Endodermal cell (in vitro differentiated cells): ENCODE results near the gene TNRC6B. TPM values are rescaled to one million over a fixed set of nuclear protein-coding genes. Genes with fewer than 3 reads are reported as not detected.

Experiments used
- DNase-seq: peaks from one replicate; pipeline ENCODE4 v3.0.0-alpha.2; 2017
- H3K27ac ChIP-seq: 2 replicates; pipeline ENCODE4 v1.5.1; 2013; ENCODE audit warnings: mild to moderate bottlenecking, low read depth, low read length, moderate library complexity
- H3K27me3 ChIP-seq: 2 replicates; pipeline ENCODE4 v1.6.1; 2013; ENCODE audit warnings: mild to moderate bottlenecking, low read length, moderate library complexity; ENCODE audit not compliant: insufficient read depth, control insufficient read depth, poor library complexity, severe bottlenecking
- H3K36me3 ChIP-seq: 2 replicates; pipeline ENCODE4 v1.7.0; 2013; ENCODE audit warnings: mild to moderate bottlenecking, low read length, moderate library complexity; ENCODE audit not compliant: control insufficient read depth, insufficient read depth
- H3K4me1 ChIP-seq: one replicate; pipeline ENCODE4 v1.7.0; 2013; ENCODE audit warnings: low read length; ENCODE audit not compliant: control insufficient read depth, insufficient read depth
- H3K4me3 ChIP-seq: 2 replicates; pipeline ENCODE4 v1.5.1; 2013; ENCODE audit warnings: mild to moderate bottlenecking, low read length, moderate library complexity
- H3K9ac ChIP-seq: 2 replicates; pipeline ENCODE4 v1.6.1; 2013; ENCODE audit warnings: mild to moderate bottlenecking, low read length, moderate library complexity; ENCODE audit not compliant: poor library complexity, severe bottlenecking; ENCODE audit errors: extremely low read depth
- H3K9me3 ChIP-seq: 2 replicates; pipeline ENCODE4 v1.6.1; 2013; ENCODE audit warnings: mild to moderate bottlenecking, low read length, moderate library complexity; ENCODE audit not compliant: control insufficient read depth
- H3K27ac Mint-ChIP-seq: 2 replicates; pipeline ENCODE4 v1.8.0; 2020; ENCODE audit warnings: mixed read lengths
- H3K27me3 Mint-ChIP-seq: 2 replicates; pipeline ENCODE4 v1.8.0; 2021; ENCODE audit warnings: mild to moderate bottlenecking, mixed read lengths; ENCODE audit not compliant: insufficient read depth
- H3K36me3 Mint-ChIP-seq: 2 replicates; pipeline ENCODE4 v1.8.0; 2020; ENCODE audit warnings: low read depth, mixed read lengths
- H3K4me1 Mint-ChIP-seq: 2 replicates; pipeline ENCODE4 v1.8.0; 2020; ENCODE audit warnings: mixed read lengths
- H3K4me3 Mint-ChIP-seq: 2 replicates; pipeline ENCODE4 v1.8.0; 2020; ENCODE audit warnings: mild to moderate bottlenecking, moderate library complexity, mixed read lengths
- H3K9me3 Mint-ChIP-seq: 2 replicates; pipeline ENCODE4 v1.8.0; 2020; ENCODE audit warnings: mild to moderate bottlenecking, mixed read lengths
- CTCF ChIP-seq: fragments of 200-600 bp; sonication (generic); conservative IDR thresholded peaks from 2 replicates; pipeline ENCODE4 v1.5.0; 2021; ENCODE audit warnings: antibody characterized with exemption, mild to moderate bottlenecking
- WGBS, 2 experiments: methylation state at CpG; one replicate each; pipeline versions ENCODE4 v1.1.5 to v1.1.7; 2013; ENCODE audit warnings: missing lambda C conversion rate in 2 of 2, mixed read lengths in 1 of 2; ENCODE audit not compliant: insufficient coverage in 1 of 2, insufficient read length in 1 of 2; 5-methylcytosine and 5-hydroxymethylcytosine counted together
- total RNA-seq, 2 donors: library from RNA; stranded (reverse); fragmentation: NEBNext Ultra II Directional in 1 of 2; extraction: Animal tissue kit (Norgen Biotek cat#: 25700) in 1 of 2; gene quantifications; 2 replicates in 1 of 2; 3 replicates in 1 of 2; pipeline ENCODE4 v1.2.1, GENCODE V29; 2021

Gene TNRC6B
- total RNA-seq, 2 donors from 2014 or later: 57.5 to 62.5 TPM

GRCh38 chr22:40328546-40329456 lies 151.1 kb downstream of the TNRC6B start:
- 95 to 100% methylated on average over 1 to 9 of the region's 9 CpGs for WGBS, 2 experiments
- H3K4me1 ChIP-seq: peaks cover 18% of the 10 kb centered on the region
- no peak overlapping the region for H3K4me3 ChIP-seq
- H3K36me3 ChIP-seq: peaks cover 4% of the 10 kb centered on the region
- H3K9ac ChIP-seq: no peak overlapping the region
- Mint-ChIP-seq H3K4me1 (peaks cover 83% of the 10 kb centered on the region), H3K27me3 (no peaks in the 10 kb centered on the region), H3K36me3 (peaks cover 14% of the 10 kb centered on the region), H3K9me3 (no peaks in the 10 kb centered on the region), H3K4me3 (peak overlapping the region; percentile 22), H3K27ac (peak overlapping the region; percentile 86)
- no peak for TF ChIP-seq CTCF
- DNase-seq: no peak
- H3K9me3 ChIP-seq: no peaks in the 10 kb centered on the region
- H3K27me3 ChIP-seq: no peaks in the 10 kb centered on the region
- no peak overlapping the region for H3K27ac ChIP-seq

DNA sequence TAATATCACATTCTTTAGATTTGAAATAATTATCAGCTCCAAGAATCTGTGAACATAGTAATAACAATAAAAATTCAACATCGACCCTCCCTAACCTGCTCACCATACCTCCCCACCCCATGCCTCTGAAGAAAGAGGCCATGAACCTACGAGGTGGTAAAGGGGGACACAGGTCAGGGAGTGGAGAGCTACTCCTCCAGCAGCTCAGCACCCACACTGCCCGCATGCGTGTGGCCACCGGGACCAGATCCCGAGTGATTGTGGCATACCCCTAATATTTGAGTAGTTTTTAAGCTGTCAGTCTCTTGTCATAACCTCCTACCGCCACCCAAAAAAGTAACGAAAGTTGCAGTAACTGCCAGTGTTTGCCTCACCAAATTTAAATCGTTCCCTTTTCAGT lies 151.7 kb downstream of the TNRC6B start:
- WGBS, 2 experiments: 95 to 100% methylated on average over 3 to 9 of the region's 9 CpGs
- DNase-seq: no peak
- Mint-ChIP-seq H3K27me3 (no peaks in the 10 kb centered on the region), H3K4me1 (peaks cover 85% of the 10 kb centered on the region), H3K27ac (no peak overlapping the region), H3K4me3 (no peak overlapping the region), H3K36me3 (peaks cover 8% of the 10 kb centered on the region), H3K9me3 (no peaks in the 10 kb centered on the region)
- no peaks in the 10 kb centered on the region for H3K27me3 ChIP-seq
- no peaks in the 10 kb centered on the region for H3K9me3 ChIP-seq
- no peak overlapping the region for H3K4me3 ChIP-seq
- peaks cover 21% of the 10 kb centered on the region for H3K4me1 ChIP-seq
- no peak for TF ChIP-seq CTCF
- H3K27ac ChIP-seq: no peak overlapping the region
- H3K9ac ChIP-seq: no peak overlapping the region
- H3K36me3 ChIP-seq: peaks cover 4% of the 10 kb centered on the region

DNA sequence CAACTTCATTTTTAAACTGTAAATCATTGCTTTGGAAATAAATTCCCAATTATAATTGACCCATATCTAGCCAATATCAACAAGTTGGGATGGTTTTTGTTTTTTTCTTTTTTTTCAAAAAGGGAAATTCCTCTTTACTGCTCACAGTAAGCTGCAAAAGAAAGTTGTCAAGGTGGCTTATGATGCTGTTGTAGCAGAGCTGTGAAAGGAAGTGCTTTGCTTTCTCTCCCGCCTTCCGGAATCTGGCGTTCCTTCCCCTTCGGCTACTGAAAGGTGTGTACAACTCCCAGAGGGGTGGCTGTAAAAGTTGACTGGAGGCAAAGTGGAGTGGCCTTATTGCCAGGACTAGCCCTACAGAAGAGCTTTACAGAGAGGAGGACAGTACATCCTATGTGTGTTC lies 152.4 kb downstream of the TNRC6B start:
- Histone ChIP-seq H3K27ac (no peak overlapping the region), H3K9ac (no peak overlapping the region), H3K4me3 (no peak overlapping the region), H3K9me3 (no peaks in the 10 kb centered on the region), H3K4me1 (peaks cover 25% of the 10 kb centered on the region), H3K27me3 (no peaks in the 10 kb centered on the region), H3K36me3 (peaks cover 4% of the 10 kb centered on the region)
- TF ChIP-seq CTCF: no peak
- DNase-seq: no peak
- peaks cover 88% of the 10 kb centered on the region for H3K4me1 Mint-ChIP-seq
- no peaks in the 10 kb centered on the region for H3K27me3 Mint-ChIP-seq
- H3K4me3 Mint-ChIP-seq: no peak overlapping the region
- peaks cover 8% of the 10 kb centered on the region for H3K36me3 Mint-ChIP-seq
- H3K9me3 Mint-ChIP-seq: no peaks in the 10 kb centered on the region
- peak overlapping the region; percentile 50 for H3K27ac Mint-ChIP-seq
- WGBS, 2 experiments: 94 to 99% methylated on average over 4 of the region's 4 CpGs
